GM10266 (cell line): ENCODE results near the gene SST.

Experiments used
- DNase-seq: peaks from one replicate; pipeline ENCODE4 v3.0.0; 2012; ENCODE audit errors: extremely low spot score
- CTCF ChIP-seq: IDR thresholded peaks from 2 replicates; pipeline ENCODE4 v1.5.1; 2012; ENCODE audit warnings: mild to moderate bottlenecking, low read depth; ENCODE audit not compliant: control insufficient read depth, insufficient read depth; ENCODE audit errors: missing control alignments

Gene SST

GRCh38 chr3:187636528-187636927 is 33.7 kb downstream of the SST start:
- no peak for DNase-seq
- no peak for TF ChIP-seq CTCF

GRCh38 chr3:187630404-187630803 is 39.8 kb downstream of the SST start:
- DNase-seq, result no peak
- no peak for TF ChIP-seq CTCF

- no peak for DNase-seq
- no peak for TF ChIP-seq CTCF
These were observed 40.5 kb downstream of the SST start for GRCh38 chr3:187629711-187630110.

GRCh38 chr3:187628169-187628568 is 42.0 kb downstream of the SST start:
- no peak for DNase-seq
- no peak for TF ChIP-seq CTCF

GRCh38 chr3:187626581-187626980 is 43.6 kb downstream of the SST start:
- no peak for DNase-seq
- TF ChIP-seq CTCF, result no peak

GRCh38 chr3:187624588-187624987 is 45.6 kb downstream of the SST start:
- no peak for DNase-seq
- TF ChIP-seq CTCF, result no peak

- no peak for TF ChIP-seq CTCF
- no peak for DNase-seq
These were observed 46.8 kb downstream of the SST start for GRCh38 chr3:187623285-187623814.
